GM12878 (cell line): ENCODE measurements around the gene TGDS. TPM values are rescaled to one million over a fixed set of nuclear protein-coding genes. Genes with fewer than 3 reads are reported as not detected.

Experiments used
- CEBPB ChIP-seq, 2 experiments: fragments of 150-350 bp in 1 of 2; IDR thresholded peaks; 2 replicates each; pipeline ENCODE4 v1.6.1; 2012 to 2014; ENCODE audit warnings: low read depth in 2 of 2, low read length in 2 of 2, borderline replicate concordance in 1 of 2, inconsistent platforms in 1 of 2
- KDM1A ChIP-seq: fragments of 200-600 bp; sonication (generic); IDR thresholded peaks from 2 replicates; pipeline ENCODE4 v1.6.1; 2016; ENCODE audit warnings: borderline replicate concordance
- MXI1 ChIP-seq: fragments of 150-350 bp; IDR thresholded peaks from 2 replicates; pipeline ENCODE4 v1.6.1; 2011; ENCODE audit warnings: low read depth, mild to moderate bottlenecking, inconsistent platforms, low read length, improper control_type of control experiment
- POLR2AphosphoS2 ChIP-seq: IDR thresholded peaks from 2 replicates; pipeline ENCODE4 v1.6.1; 2011; ENCODE audit warnings: low read depth, mild to moderate bottlenecking, low read length, improper control_type of control experiment, moderate library complexity
- POLR2AphosphoS5 ChIP-seq: IDR thresholded peaks from 2 replicates; pipeline ENCODE4 v1.6.1; 2011; ENCODE audit warnings: mild to moderate bottlenecking, low read length, inconsistent platforms
- SIX5 ChIP-seq: IDR thresholded peaks from 2 replicates; pipeline ENCODE4 v1.6.1; 2011; ENCODE audit warnings: mild to moderate bottlenecking, low read depth, low read length, moderate library complexity; ENCODE audit not compliant: severe bottlenecking
- SMARCA5 ChIP-seq: fragments of 450-650 bp; IDR thresholded peaks from 2 replicates; pipeline ENCODE4 v1.6.1; 2017; ENCODE audit warnings: mild to moderate bottlenecking
- SRF ChIP-seq, 2 experiments: IDR thresholded peaks; 2 replicates each; pipeline ENCODE4 v1.6.1; 2011; ENCODE audit warnings: low read depth in 2 of 2, low read length in 2 of 2, mild to moderate bottlenecking in 1 of 2, moderate library complexity in 1 of 2
- TAF1 ChIP-seq: IDR thresholded peaks from 2 replicates; pipeline ENCODE4 v1.6.1; 2011; ENCODE audit warnings: mild to moderate bottlenecking, low read depth, low read length, borderline replicate concordance
- TBL1XR1 ChIP-seq: IDR thresholded peaks from 2 replicates; pipeline ENCODE4 v1.6.1; 2012; ENCODE audit warnings: low read depth, low read length, improper control_type of control experiment
- ZNF217 ChIP-seq: fragments of 450-650 bp; IDR thresholded peaks from 2 replicates; pipeline ENCODE4 v1.6.1; 2017; ENCODE audit warnings: antibody characterized with exemption, mild to moderate bottlenecking
- ZSCAN29 ChIP-seq: fragments of 450-650 bp; IDR thresholded peaks from 2 replicates; pipeline ENCODE4 v1.6.1; 2017; ENCODE audit warnings: mild to moderate bottlenecking, moderate library complexity
- polyA plus RNA-seq, 11 experiments: library from polyadenylated mRNA; depleted of rRNA in 4 of 11; unstranded in 6 of 11; stranded (reverse) in 5 of 11; fragments of >200 nt; fragmentation: Nextera tagmentation in 4 of 11; fragmentation: Illumina TruSeq in 1 of 11; extraction: Ambion mirVana in 4 of 11; extraction: Trizol in 1 of 11; gene quantifications; 1 replicate in 1 of 11; 2 replicates in 10 of 11; pipeline versions ENCODE4 v1.2.1 to v1.2.3, GENCODE V29; 2011 to 2016; ENCODE audit warnings: inconsistent platforms in 2 of 11, missing spikeins in 2 of 11, low read depth in 1 of 11
- total RNA-seq, 4 experiments: library from RNA; depleted of rRNA in 3 of 4; stranded (reverse); fragments of >200 nt in 3 of 4; fragmentation: Illumina TruSeq in 1 of 4; extraction: Trizol in 1 of 4; gene quantifications; 2 replicates each; pipeline versions ENCODE4 v1.2.1 to v1.2.3, GENCODE V29; 2013 to 2021
- TF ChIP-seq, protein P1 (sequence below): IDR thresholded peaks from 2 replicates; pipeline ENCODE4 v1.6.1; 2011; ENCODE audit warnings: borderline replicate concordance, low read depth, mild to moderate bottlenecking, moderate library complexity, low read length; ENCODE audit not compliant: insufficient read depth, poor library complexity, severe bottlenecking
- TF ChIP-seq, protein P2 (sequence below): IDR thresholded peaks from 2 replicates; pipeline ENCODE4 v1.6.1; 2012; ENCODE audit warnings: low read length, inconsistent platforms
- TF ChIP-seq, protein P3 (sequence below): fragments of 450-650 bp; IDR thresholded peaks from 2 replicates; pipeline ENCODE4 v1.6.1; 2014; ENCODE audit warnings: mild to moderate bottlenecking
- TF ChIP-seq, protein P4 (sequence below): fragments of 450-650 bp; IDR thresholded peaks from 2 replicates; pipeline ENCODE4 v1.6.1; 2017; ENCODE audit warnings: antibody characterized with exemption, mild to moderate bottlenecking, moderate library complexity
- TF ChIP-seq, protein P5 (sequence below): fragments of 450-650 bp; IDR thresholded peaks from 2 replicates; pipeline ENCODE4 v1.6.1; 2017; ENCODE audit warnings: mild to moderate bottlenecking, moderate library complexity

Gene TGDS
- total and polyA plus RNA-seq, 10 of the 15 experiments (the other 5 are each of a cell fraction or from before 2014, with no cell fraction given), result 13.1 to 44.3 (median 23.8) TPM

DNA sequence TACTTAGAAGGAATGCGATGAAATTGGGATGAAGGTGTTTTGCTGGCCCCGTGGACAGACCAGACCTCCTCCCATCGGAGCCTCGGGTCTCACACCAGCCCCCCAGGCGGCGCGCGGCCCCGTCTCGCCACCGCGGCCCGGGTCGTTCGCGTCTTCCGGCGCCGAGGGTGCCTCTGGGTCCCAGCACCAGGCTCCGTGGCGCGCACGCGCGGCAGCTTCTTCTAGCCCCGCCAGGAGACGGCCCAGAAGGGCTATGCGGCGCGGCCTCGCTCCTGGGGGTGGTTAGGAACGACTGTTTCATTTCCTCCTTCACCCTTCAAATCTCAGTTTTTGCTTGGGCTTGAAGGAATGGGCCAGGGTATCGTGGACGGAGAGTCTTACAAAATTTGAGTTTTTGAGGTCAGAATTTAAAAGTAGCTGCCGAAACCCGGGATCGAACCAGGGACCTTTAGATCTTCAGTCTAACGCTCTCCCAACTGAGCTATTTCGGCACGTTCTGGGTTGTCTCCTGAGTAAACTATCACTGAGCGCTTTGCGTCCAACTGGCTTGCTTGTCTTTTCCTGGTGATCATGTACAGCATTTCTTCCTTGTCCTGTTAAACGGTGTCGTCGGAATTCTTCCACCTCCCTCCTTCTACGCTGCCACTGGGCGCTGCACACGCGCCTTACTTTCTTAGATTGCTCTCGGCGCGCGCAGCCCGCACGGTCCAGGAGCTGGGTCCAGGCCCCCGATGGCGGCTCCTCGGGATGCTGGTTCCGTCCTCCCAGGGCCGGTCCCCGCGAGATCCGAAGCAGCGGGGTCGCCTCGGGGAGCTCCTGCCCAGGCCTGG is 46.5 kb downstream of the TGDS start (continued):
- TF ChIP-seq CEBPB (IDR thresholded peaks at IDR 0.05; ENCODE audit: borderline replicate concordance in 1 of 2, low read depth in 2 of 2, low read length in 2 of 2), result no peak
- TF ChIP-seq ZSCAN29, result peak; percentile 87
- peak; percentile 93 for TF ChIP-seq TBL1XR1
- TF ChIP-seq, protein P1, sequence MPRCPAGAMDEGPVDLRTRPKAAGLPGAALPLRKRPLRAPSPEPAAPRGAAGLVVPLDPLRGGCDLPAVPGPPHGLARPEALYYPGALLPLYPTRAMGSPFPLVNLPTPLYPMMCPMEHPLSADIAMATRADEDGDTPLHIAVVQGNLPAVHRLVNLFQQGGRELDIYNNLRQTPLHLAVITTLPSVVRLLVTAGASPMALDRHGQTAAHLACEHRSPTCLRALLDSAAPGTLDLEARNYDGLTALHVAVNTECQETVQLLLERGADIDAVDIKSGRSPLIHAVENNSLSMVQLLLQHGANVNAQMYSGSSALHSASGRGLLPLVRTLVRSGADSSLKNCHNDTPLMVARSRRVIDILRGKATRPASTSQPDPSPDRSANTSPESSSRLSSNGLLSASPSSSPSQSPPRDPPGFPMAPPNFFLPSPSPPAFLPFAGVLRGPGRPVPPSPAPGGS, result no peak
- no peak for TF ChIP-seq SRF (IDR thresholded peaks at IDR 0.05; ENCODE audit: low read depth in 2 of 2, low read length in 2 of 2)
- peak; percentile 30; the same call in 1 of the 2 replicates for TF ChIP-seq TAF1
- peak; percentile 81 for TF ChIP-seq SMARCA5
- peak; percentile 56; the same call in 1 of the 2 replicates for TF ChIP-seq ZNF217
- TF ChIP-seq POLR2AphosphoS2, result 0 out of 2 replicates have a peak, but pooled peaks have one; percentile 38
- no peak for TF ChIP-seq KDM1A
- TF ChIP-seq, protein P2, sequence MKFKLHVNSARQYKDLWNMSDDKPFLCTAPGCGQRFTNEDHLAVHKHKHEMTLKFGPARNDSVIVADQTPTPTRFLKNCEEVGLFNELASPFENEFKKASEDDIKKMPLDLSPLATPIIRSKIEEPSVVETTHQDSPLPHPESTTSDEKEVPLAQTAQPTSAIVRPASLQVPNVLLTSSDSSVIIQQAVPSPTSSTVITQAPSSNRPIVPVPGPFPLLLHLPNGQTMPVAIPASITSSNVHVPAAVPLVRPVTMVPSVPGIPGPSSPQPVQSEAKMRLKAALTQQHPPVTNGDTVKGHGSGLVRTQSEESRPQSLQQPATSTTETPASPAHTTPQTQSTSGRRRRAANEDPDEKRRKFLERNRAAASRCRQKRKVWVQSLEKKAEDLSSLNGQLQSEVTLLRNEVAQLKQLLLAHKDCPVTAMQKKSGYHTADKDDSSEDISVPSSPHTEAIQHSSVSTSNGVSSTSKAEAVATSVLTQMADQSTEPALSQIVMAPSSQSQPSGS, result no peak
- TF ChIP-seq, protein P3, sequence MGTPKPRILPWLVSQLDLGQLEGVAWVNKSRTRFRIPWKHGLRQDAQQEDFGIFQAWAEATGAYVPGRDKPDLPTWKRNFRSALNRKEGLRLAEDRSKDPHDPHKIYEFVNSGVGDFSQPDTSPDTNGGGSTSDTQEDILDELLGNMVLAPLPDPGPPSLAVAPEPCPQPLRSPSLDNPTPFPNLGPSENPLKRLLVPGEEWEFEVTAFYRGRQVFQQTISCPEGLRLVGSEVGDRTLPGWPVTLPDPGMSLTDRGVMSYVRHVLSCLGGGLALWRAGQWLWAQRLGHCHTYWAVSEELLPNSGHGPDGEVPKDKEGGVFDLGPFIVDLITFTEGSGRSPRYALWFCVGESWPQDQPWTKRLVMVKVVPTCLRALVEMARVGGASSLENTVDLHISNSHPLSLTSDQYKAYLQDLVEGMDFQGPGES, result no peak
- TF ChIP-seq, protein P4, sequence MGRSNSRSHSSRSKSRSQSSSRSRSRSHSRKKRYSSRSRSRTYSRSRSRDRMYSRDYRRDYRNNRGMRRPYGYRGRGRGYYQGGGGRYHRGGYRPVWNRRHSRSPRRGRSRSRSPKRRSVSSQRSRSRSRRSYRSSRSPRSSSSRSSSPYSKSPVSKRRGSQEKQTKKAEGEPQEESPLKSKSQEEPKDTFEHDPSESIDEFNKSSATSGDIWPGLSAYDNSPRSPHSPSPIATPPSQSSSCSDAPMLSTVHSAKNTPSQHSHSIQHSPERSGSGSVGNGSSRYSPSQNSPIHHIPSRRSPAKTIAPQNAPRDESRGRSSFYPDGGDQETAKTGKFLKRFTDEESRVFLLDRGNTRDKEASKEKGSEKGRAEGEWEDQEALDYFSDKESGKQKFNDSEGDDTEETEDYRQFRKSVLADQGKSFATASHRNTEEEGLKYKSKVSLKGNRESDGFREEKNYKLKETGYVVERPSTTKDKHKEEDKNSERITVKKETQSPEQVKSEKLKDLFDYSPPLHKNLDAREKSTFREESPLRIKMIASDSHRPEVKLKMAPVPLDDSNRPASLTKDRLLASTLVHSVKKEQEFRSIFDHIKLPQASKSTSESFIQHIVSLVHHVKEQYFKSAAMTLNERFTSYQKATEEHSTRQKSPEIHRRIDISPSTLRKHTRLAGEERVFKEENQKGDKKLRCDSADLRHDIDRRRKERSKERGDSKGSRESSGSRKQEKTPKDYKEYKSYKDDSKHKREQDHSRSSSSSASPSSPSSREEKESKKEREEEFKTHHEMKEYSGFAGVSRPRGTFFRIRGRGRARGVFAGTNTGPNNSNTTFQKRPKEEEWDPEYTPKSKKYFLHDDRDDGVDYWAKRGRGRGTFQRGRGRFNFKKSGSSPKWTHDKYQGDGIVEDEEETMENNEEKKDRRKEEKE, result no peak
- TF ChIP-seq, protein P5, sequence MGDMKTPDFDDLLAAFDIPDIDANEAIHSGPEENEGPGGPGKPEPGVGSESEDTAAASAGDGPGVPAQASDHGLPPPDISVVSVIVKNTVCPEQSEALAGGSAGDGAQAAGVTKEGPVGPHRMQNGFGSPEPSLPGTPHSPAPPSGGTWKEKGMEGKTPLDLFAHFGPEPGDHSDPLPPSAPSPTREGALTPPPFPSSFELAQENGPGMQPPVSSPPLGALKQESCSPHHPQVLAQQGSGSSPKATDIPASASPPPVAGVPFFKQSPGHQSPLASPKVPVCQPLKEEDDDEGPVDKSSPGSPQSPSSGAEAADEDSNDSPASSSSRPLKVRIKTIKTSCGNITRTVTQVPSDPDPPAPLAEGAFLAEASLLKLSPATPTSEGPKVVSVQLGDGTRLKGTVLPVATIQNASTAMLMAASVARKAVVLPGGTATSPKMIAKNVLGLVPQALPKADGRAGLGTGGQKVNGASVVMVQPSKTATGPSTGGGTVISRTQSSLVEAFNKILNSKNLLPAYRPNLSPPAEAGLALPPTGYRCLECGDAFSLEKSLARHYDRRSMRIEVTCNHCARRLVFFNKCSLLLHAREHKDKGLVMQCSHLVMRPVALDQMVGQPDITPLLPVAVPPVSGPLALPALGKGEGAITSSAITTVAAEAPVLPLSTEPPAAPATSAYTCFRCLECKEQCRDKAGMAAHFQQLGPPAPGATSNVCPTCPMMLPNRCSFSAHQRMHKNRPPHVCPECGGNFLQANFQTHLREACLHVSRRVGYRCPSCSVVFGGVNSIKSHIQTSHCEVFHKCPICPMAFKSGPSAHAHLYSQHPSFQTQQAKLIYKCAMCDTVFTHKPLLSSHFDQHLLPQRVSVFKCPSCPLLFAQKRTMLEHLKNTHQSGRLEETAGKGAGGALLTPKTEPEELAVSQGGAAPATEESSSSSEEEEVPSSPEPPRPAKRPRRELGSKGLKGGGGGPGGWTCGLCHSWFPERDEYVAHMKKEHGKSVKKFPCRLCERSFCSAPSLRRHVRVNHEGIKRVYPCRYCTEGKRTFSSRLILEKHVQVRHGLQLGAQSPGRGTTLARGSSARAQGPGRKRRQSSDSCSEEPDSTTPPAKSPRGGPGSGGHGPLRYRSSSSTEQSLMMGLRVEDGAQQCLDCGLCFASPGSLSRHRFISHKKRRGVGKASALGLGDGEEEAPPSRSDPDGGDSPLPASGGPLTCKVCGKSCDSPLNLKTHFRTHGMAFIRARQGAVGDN, result peak; percentile 39
- TF ChIP-seq POLR2AphosphoS5, result peak; percentile 71
- TF ChIP-seq SIX5, result no peak
- TF ChIP-seq MXI1, result 0 out of 2 replicates have a peak, but pooled peaks have one; percentile 33
